ENCODE results near the gene MYO9B.

The MYO9B gene

DNA sequence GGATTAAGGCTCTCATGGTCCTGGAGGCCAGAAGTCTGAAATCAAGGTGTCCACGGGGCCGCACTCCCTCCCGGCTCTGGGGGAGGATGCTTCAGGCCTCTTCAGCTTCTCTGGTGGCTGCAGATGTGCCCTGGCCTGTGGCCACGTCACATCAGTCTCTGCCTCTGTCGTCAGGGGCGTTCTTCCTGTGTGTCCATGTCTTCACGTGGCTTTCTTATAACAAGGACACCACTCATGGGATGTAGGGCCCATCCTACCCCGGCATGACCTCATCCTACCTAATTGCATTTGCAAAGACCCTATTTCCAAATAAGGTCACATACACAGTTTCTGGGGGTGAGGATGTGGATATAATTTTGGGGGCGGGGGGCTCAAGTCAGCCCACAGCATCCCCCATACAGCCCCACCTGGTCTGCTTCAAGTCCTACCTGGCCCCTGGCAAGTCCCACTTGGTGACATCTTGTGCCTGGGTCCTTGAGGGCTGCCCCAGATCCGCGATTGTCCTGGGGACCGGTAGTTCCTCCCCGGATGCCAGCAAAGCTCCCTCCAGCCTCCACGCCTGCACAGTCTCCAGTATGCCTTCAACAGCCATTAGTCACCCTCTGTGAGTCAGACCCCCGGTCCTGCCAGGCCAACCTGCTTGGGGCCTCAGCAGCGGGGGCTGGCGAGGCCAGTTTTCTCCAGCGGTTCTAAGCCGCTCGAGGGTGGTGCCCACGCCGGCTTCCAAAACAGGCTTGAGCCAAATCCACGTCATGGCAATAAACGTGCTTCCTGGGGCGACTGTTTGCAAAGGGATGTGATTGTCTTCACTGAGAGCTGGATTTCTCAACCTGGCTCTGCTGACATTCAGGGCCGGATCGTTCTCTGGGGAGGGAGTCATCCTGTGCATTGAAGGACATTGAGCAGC, 32.2 kb downstream of the MYO9B start:
- Histone ChIP-seq H3K27ac (ENCODE audit: low read depth, low read length) (no peak overlapping the region), H3K36me3 (ENCODE audit: control insufficient read depth, insufficient read depth, low read length) (peaks cover 15% of the 10 kb centered on the region; the same call in 1 of the 2 replicates), H3K9me3 (ENCODE audit: control insufficient read depth, insufficient read depth, low read length) (no peaks in the 10 kb centered on the region), H3K9ac (ENCODE audit: low read depth, low read length) (no peak overlapping the region), H3K27me3 (ENCODE audit: control insufficient read depth, insufficient read depth, low read length) (no peaks in the 10 kb centered on the region), H3K4me1 (ENCODE audit: control insufficient read depth, insufficient read depth, low read length) (no peaks in the 10 kb centered on the region), H3K4me3 (ENCODE audit: low read depth, low read length) (no peak overlapping the region)

DNA sequence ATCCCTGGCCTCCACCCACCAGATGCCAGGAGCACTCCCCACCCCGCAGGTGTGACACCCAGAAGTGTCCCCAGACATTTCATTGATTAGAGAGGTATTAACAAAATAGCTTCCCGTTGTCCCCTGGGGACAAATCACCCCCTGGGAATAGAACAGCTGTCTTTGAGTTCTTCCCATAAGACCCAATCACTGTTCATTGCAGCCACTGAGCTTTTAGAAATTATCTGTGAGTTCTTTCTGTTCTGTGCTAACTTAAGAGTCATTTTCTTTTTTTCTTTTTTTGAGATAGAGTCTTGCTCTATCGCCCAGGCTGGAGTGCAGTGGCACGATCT, 32.8 kb downstream of the MYO9B start:
- H3K4me1 ChIP-seq (ENCODE audit: control insufficient read depth, insufficient read depth, low read length), result no peaks in the 10 kb centered on the region
- H3K36me3 ChIP-seq (ENCODE audit: control insufficient read depth, insufficient read depth, low read length), result peaks cover 15% of the 10 kb centered on the region; the same call in 1 of the 2 replicates
- H3K27me3 ChIP-seq (ENCODE audit: control insufficient read depth, insufficient read depth, low read length), result no peaks in the 10 kb centered on the region
- no peak overlapping the region for H3K27ac ChIP-seq (ENCODE audit: low read depth, low read length)
- no peaks in the 10 kb centered on the region for H3K9me3 ChIP-seq (ENCODE audit: control insufficient read depth, insufficient read depth, low read length)
- H3K9ac ChIP-seq (ENCODE audit: low read depth, low read length), result no peak overlapping the region
- H3K4me3 ChIP-seq (ENCODE audit: low read depth, low read length), result no peak overlapping the region

DNA sequence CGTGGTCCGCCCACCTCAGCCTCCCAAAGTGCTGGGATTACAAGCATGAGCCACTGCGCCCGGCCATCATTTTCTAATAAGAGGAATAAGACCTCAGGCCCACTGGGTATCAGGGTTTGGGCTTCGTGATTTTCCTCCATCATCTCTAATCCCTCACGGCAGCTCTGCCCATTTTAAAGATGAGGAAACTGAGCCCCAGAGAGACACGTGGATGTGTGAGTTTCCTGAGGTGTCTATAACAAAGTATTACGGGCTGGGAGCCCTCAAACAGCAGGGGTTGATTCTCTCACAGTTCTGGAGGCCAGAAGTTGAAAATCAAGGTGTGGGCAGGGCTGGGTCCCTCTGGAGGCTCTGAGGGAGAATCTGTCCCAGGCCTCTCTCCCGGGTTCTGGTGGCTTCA, 33.7 kb downstream of the MYO9B start:
- Histone ChIP-seq H3K27me3 (ENCODE audit: control insufficient read depth, insufficient read depth, low read length) (no peaks in the 10 kb centered on the region), H3K4me3 (ENCODE audit: low read depth, low read length) (no peak overlapping the region), H3K27ac (ENCODE audit: low read depth, low read length) (no peak overlapping the region), H3K9me3 (ENCODE audit: control insufficient read depth, insufficient read depth, low read length) (no peaks in the 10 kb centered on the region), H3K4me1 (ENCODE audit: control insufficient read depth, insufficient read depth, low read length) (peaks cover 9% of the 10 kb centered on the region), H3K36me3 (ENCODE audit: control insufficient read depth, insufficient read depth, low read length) (peaks cover 15% of the 10 kb centered on the region; the same call in 1 of the 2 replicates), H3K9ac (ENCODE audit: low read depth, low read length) (no peak overlapping the region)

DNA sequence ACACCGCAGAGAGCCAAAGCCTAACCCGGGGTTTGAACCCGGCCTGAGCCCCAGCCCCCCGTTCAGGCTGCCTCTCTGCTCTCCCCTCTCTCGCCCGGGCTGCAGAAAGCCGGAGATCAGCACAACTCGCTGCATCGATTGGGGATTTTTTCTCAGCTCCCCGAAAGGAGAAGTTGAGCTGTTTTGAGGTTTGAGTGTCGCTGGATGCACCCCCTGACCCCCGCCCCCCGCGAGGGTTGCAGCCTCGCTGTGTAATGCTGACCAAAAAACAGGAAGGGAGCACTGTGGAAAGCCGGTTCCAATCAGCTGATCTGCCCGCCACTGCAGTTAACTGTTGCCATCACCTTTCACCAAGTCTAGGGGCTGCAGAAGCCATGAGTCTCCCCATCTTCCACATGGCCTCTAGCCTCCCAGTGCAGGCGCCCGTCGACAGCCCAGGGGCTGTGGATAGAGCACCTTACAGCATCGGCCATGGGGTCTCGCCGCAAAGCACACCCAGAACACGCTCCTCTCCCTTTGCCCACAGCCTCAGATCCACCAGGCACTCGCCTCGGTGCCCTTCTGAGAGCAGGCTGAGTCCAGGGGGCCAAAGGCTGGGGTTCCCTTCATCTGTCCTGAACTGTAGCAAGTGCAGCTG, 34.5 kb downstream of the MYO9B start:
- Histone ChIP-seq H3K4me3 (ENCODE audit: low read depth, low read length) (no peak overlapping the region), H3K27ac (ENCODE audit: low read depth, low read length) (no peak overlapping the region), H3K9ac (ENCODE audit: low read depth, low read length) (no peak overlapping the region), H3K36me3 (ENCODE audit: control insufficient read depth, insufficient read depth, low read length) (peaks cover 12% of the 10 kb centered on the region; the same call in 1 of the 2 replicates), H3K9me3 (ENCODE audit: control insufficient read depth, insufficient read depth, low read length) (no peaks in the 10 kb centered on the region), H3K4me1 (ENCODE audit: control insufficient read depth, insufficient read depth, low read length) (peaks cover 14% of the 10 kb centered on the region), H3K27me3 (ENCODE audit: control insufficient read depth, insufficient read depth, low read length) (no peaks in the 10 kb centered on the region)

DNA sequence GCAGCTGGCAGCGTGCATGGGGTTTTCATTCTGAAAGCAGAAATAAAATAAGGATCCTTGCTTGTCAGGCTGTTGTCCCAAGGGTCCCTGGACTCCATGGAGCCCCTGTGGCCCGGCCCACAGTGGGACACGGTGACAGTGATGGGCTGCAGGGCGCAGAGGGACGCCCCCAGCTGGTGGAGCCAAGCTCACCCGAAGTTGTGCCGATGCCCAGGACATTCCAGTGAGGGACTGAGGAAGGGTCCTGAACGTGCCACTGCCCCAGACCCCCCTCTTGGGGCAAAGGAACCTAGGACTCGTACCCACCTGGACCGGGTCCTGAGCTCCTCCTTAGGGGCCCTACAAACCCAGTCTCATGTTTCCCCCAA, 35.0 kb downstream of the MYO9B start:
- Histone ChIP-seq H3K27me3 (ENCODE audit: control insufficient read depth, insufficient read depth, low read length) (no peaks in the 10 kb centered on the region), H3K36me3 (ENCODE audit: control insufficient read depth, insufficient read depth, low read length) (peaks cover 8% of the 10 kb centered on the region; the same call in 1 of the 2 replicates), H3K9me3 (ENCODE audit: control insufficient read depth, insufficient read depth, low read length) (no peaks in the 10 kb centered on the region), H3K9ac (ENCODE audit: low read depth, low read length) (no peak overlapping the region), H3K27ac (ENCODE audit: low read depth, low read length) (no peak overlapping the region), H3K4me3 (ENCODE audit: low read depth, low read length) (no peak overlapping the region), H3K4me1 (ENCODE audit: control insufficient read depth, insufficient read depth, low read length) (peaks cover 14% of the 10 kb centered on the region)

DNA sequence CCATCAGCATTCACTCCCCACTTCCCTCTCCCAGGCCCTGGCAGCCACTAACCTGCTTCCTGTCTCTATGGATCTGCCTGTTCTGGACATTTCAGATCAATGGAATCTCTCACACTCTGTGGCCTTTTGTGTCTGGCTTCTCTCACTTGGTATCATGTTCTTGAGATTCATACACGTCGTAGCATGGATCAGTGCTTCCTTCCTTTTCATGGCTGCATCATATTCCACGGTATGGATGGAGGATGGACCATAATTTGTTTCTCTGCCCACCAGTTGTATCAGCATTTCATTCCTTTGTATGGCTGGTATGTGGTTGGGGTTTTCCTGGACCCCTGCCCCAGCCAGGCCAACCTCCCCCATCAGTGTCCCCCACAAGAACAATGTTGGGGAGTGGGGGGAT, 36.2 kb downstream of the MYO9B start:
- H3K36me3 ChIP-seq (ENCODE audit: control insufficient read depth, insufficient read depth, low read length), result 0 out of 2 replicates have a peak, but pooled peaks cover 3% of the 10 kb centered on the region
- H3K27ac ChIP-seq (ENCODE audit: low read depth, low read length), result no peak overlapping the region
- H3K9me3 ChIP-seq (ENCODE audit: control insufficient read depth, insufficient read depth, low read length), result no peaks in the 10 kb centered on the region

DNA sequence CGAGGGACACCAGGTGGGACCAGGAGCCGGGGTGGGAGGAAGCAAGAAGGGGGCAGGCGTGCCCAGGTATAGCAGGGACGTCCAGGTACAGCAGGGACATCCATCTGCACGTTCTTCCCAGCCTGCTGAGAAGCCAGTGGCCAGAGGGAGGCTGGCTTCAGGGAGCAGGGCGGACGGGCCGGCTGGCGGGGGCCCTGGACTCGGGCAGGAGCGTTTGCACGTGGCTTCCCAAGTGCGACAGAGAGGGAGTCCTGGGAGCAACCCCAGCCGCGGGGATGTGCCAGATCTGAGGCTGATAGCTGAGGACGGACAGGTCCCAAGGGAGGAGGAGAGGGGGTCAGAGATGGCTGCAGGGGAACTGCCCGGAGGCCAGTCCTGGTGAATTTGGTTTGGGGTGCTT, 36.7 kb downstream of the MYO9B start:
- 0 out of 2 replicates have a peak, but pooled peaks cover 3% of the 10 kb centered on the region for H3K36me3 ChIP-seq (ENCODE audit: control insufficient read depth, insufficient read depth, low read length)
- no peak overlapping the region for H3K27ac ChIP-seq (ENCODE audit: low read depth, low read length)
- no peaks in the 10 kb centered on the region for H3K27me3 ChIP-seq (ENCODE audit: control insufficient read depth, insufficient read depth, low read length)
- H3K4me1 ChIP-seq (ENCODE audit: control insufficient read depth, insufficient read depth, low read length), result peaks cover 14% of the 10 kb centered on the region
- no peaks in the 10 kb centered on the region for H3K9me3 ChIP-seq (ENCODE audit: control insufficient read depth, insufficient read depth, low read length)
- no peak overlapping the region for H3K9ac ChIP-seq (ENCODE audit: low read depth, low read length)
- H3K4me3 ChIP-seq (ENCODE audit: low read depth, low read length), result no peak overlapping the region

More for the DNA sequence above, 36.2 kb downstream of the MYO9B start:
- Histone ChIP-seq H3K27me3 (ENCODE audit: control insufficient read depth, insufficient read depth, low read length) (no peaks in the 10 kb centered on the region), H3K4me3 (ENCODE audit: low read depth, low read length) (no peak overlapping the region), H3K9ac (ENCODE audit: low read depth, low read length) (no peak overlapping the region), H3K4me1 (ENCODE audit: control insufficient read depth, insufficient read depth, low read length) (peaks cover 14% of the 10 kb centered on the region)

DNA sequence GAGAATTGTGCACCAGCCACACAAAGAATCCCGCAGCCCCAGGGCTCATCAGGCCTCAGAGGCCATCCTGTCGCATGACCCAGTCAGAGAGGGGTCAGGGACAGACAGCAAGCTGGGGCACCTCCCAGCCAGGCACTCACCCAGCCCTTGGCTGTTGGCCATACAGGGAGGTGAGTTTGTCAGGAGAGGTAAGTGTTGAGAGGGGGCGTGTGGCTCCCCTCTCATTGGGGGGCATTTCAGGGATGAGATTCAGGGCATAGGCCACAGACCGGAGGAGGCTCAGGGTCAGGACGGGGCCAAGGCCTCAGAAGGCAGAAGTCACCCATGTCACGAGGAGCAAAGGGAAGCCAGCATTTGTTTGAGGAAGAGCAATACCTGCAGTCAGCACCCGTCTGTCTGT, 37.1 kb downstream of the MYO9B start:
- Histone ChIP-seq H3K36me3 (ENCODE audit: control insufficient read depth, insufficient read depth, low read length) (0 out of 2 replicates have a peak, but pooled peaks cover 3% of the 10 kb centered on the region), H3K4me1 (ENCODE audit: control insufficient read depth, insufficient read depth, low read length) (peaks cover 14% of the 10 kb centered on the region), H3K9ac (ENCODE audit: low read depth, low read length) (no peak overlapping the region; the same call in 1 of the 2 replicates), H3K4me3 (ENCODE audit: low read depth, low read length) (no peak overlapping the region), H3K27me3 (ENCODE audit: control insufficient read depth, insufficient read depth, low read length) (no peaks in the 10 kb centered on the region), H3K9me3 (ENCODE audit: control insufficient read depth, insufficient read depth, low read length) (no peaks in the 10 kb centered on the region), H3K27ac (ENCODE audit: low read depth, low read length) (no peak overlapping the region)

DNA sequence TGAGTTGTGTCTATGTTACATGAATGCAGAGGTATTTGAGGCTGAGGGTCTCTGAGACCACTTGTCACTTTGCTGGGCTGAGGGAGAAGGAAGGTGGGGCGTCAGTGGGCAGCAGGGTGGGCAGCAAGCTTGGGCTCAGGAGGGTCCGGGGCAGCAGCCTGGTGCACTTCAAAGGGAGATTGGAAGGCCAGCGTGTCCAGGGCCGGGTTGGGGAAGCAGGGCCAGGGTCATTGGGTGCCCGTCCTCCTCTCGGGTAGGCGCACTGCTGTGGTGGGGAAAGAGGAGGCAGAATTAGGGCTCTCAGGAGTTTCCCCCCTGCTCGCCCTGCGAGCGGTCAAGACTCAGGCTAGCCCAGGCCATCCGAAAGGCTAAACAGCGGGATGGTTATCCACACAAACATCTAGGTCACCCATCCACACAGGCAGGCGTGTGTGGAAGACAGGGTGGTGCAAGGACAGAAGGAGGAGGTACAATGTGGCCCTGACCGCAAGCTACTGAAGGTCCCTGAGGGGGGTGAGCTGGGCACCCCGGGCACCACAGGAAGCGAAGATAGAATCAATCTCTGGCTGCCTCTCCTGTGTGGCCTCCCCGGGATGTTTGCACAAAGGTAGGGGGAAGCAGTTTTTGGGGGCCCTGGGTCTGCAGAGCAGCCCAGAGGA, 37.7 kb downstream of the MYO9B start:
- Histone ChIP-seq H3K9ac (ENCODE audit: low read depth, low read length) (no peak overlapping the region; the same call in 1 of the 2 replicates), H3K4me3 (ENCODE audit: low read depth, low read length) (no peak overlapping the region), H3K27ac (ENCODE audit: low read depth, low read length) (no peak overlapping the region), H3K4me1 (ENCODE audit: control insufficient read depth, insufficient read depth, low read length) (peaks cover 14% of the 10 kb centered on the region), H3K27me3 (ENCODE audit: control insufficient read depth, insufficient read depth, low read length) (no peaks in the 10 kb centered on the region), H3K9me3 (ENCODE audit: control insufficient read depth, insufficient read depth, low read length) (no peaks in the 10 kb centered on the region), H3K36me3 (ENCODE audit: control insufficient read depth, insufficient read depth, low read length) (0 out of 2 replicates have a peak, but pooled peaks cover 3% of the 10 kb centered on the region)

DNA sequence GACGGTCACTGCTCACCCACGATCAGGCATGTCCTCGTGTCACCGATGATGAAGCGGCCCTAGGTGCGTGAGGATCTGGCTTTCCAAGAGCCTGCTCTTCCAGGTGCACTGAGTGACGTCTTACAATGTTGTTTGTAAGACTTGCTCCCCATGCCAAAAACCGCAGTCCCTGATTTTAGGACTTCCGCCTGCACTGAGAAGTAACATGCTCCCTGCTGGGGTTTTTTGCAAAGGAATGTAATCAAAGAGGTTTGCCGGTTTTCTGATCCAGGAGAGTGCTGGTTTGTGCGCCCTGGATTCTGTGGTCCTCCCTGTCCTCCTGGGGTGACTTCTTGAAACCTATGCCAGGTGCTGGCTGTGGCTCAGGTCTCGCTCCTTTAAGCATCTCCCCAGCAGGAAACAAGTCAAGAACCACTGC, 38.8 kb downstream of the MYO9B start:
- H3K4me1 ChIP-seq (ENCODE audit: control insufficient read depth, insufficient read depth, low read length), result peaks cover 21% of the 10 kb centered on the region
- no peaks in the 10 kb centered on the region for H3K9me3 ChIP-seq (ENCODE audit: control insufficient read depth, insufficient read depth, low read length)
- H3K27me3 ChIP-seq (ENCODE audit: control insufficient read depth, insufficient read depth, low read length), result no peaks in the 10 kb centered on the region
- peak overlapping the region; percentile 12; the same call in 1 of the 2 replicates for H3K9ac ChIP-seq (ENCODE audit: low read depth, low read length)
- H3K4me3 ChIP-seq (ENCODE audit: low read depth, low read length), result no peak overlapping the region
- 0 out of 2 replicates have a peak, but pooled peaks cover 3% of the 10 kb centered on the region for H3K36me3 ChIP-seq (ENCODE audit: control insufficient read depth, insufficient read depth, low read length)
- peak overlapping the region; percentile 89 for H3K27ac ChIP-seq (ENCODE audit: low read depth, low read length)
